AG09319 (cell line): ENCODE data around the gene GRIN2D.

ENCODE experiments used
- DNase-seq: peaks from one replicate; pipeline ENCODE4 v3.0.0-alpha.2; 2010; ENCODE audit warnings: low read depth; ENCODE audit errors: extremely low read depth
- TF ChIP-seq, protein P1 (sequence below): IDR thresholded peaks from 2 replicates; pipeline ENCODE4 v1.5.1; 2011; ENCODE audit warnings: low read depth, mild to moderate bottlenecking, inconsistent platforms, low read length, moderate library complexity

GRIN2D gene

DNA sequence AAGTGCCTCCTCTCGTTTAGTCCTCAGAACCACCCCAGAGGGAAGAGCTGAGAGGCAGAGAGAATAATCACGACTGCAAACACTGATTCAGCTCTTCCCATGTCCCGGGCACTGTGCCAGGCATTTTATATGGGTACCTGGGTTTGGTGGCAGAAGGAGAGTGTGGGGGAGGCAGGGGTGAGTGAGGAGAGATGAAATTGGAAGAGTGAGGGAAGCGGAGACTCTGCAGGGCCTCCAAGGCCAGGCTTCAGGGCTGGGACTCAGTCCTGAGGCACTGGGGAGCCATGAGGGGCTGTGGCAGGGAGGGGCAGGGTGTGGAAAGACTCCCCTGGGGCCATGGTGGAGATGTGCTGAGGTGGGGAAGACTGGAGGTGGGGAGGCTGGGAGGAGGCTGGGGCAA lies 20.6 kb upstream of the GRIN2D start:
- TF ChIP-seq, protein P1, sequence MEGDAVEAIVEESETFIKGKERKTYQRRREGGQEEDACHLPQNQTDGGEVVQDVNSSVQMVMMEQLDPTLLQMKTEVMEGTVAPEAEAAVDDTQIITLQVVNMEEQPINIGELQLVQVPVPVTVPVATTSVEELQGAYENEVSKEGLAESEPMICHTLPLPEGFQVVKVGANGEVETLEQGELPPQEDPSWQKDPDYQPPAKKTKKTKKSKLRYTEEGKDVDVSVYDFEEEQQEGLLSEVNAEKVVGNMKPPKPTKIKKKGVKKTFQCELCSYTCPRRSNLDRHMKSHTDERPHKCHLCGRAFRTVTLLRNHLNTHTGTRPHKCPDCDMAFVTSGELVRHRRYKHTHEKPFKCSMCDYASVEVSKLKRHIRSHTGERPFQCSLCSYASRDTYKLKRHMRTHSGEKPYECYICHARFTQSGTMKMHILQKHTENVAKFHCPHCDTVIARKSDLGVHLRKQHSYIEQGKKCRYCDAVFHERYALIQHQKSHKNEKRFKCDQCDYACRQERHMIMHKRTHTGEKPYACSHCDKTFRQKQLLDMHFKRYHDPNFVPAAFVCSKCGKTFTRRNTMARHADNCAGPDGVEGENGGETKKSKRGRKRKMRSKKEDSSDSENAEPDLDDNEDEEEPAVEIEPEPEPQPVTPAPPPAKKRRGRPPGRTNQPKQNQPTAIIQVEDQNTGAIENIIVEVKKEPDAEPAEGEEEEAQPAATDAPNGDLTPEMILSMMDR: no peak
- no peak for DNase-seq

DNA sequence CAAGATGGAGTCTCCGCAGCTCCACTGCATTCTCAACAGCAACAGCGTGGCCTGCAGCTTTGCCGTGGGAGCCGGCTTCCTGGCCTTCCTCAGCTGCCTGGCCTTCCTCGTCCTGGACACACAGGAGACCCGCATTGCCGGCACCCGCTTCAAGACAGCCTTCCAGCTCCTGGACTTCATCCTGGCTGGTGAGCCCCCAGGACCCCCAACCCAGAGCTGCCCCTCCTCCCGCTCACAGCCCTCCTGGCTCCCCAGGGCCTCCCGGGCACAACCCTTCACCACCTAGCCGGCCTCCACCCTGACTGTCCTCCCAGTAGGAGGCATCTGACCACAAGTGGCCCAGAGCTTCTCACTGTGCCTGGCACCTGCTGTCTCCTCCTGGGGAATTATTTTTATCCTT lies 19.9 kb upstream of the GRIN2D start:
- TF ChIP-seq, protein P1: no peak
- no peak for DNase-seq

DNA sequence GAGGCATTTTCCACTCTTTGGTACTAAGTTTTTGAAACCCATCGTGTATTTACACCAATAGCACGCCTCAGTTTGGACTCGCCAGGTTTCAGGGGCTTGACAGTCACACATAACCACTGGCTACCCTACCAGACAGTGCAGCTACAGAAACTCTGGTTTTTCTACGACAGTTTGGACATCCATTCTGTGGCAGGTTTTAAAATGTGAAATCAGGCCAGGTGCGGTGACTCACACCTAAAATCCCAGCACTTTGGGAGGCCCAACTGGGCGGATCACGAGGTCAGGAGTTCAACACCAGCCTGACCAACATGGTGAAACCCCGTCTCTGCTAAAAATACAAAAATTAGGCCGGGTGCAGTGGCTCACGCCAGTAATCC lies 15.3 kb upstream of the GRIN2D start:
- TF ChIP-seq, protein P1: no peak
- no peak for DNase-seq

DNA sequence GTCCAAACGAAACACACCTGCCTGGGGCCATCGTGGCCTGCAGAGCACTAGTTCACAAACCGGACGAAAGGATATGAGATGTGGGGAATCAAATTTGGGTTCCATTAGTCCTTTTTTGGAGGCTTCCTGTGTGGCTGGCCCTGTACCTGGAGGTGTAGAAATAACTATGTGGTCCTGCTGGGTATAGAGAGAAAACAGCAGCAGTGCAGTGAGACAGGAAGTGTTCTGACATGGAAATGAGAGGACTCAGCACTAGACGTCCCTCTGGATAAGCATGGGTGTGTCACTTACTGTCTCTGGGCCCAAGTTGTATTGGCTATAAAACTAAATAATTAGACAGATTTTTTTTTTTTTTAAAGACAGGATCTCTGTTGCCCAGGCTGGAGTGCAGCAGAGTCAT lies 14.4 kb upstream of the GRIN2D start:
- TF ChIP-seq, protein P1: no peak

DNA sequence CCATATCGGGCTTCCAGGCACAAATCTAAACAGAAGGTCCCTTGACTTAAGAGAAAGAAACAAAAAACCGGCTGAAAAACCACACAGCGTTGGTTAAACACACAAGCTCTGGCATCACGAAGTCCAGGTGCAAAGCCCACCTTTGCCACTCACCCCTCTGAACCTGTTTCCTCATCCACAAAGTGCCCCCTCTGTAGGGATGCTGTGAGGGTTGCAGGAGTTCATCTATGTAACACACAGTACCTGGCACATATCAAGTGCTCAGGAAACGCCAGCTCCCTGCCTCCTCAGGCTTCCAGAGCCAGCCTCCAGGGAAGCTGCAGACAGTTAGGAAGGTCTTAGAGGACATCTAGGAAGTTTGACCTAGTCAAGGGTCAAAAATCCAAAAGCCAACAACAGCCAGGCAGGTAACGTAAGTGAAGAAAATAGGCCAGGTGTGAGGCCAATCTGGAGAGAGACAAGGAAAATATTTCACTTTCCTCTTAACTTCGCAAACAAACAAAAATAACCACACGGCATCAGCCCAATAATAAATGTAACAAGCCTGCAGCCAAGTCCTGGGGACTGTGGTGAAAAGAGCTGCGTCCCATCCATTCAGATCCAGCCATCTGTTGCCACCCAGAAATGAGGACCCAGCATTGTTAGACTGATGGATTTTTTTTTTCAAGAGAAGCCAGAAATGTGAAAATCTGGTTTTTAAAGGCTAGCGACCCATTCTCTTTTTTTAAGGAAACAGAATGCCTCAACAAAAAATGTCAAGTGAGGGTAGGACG lies 12.1 kb upstream of the GRIN2D start:
- TF ChIP-seq, protein P1: no peak
- no peak for DNase-seq

More for the DNA sequence above, 14.4 kb upstream of the GRIN2D start:
- no peak for DNase-seq

DNA sequence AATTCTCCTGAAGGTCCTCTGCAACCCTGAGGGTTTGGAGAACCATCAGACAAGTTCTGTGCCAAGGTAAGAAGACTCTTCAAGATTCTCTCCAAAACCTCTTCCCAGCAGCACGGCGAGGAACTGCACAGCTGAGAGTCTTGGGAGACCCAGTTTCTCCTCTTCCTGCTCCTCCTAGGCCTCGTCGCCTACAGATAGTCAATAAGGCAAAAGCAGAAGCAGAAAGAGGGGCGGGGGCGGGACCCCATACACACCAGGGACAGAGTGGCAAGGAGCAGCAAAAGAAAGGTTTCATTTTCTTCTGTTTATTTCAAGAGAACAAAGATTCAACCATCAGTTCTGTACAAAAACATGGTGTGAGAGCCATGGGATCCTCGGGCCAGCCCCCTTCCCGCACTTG lies 11.2 kb upstream of the GRIN2D start:
- TF ChIP-seq, protein P1: no peak

DNA sequence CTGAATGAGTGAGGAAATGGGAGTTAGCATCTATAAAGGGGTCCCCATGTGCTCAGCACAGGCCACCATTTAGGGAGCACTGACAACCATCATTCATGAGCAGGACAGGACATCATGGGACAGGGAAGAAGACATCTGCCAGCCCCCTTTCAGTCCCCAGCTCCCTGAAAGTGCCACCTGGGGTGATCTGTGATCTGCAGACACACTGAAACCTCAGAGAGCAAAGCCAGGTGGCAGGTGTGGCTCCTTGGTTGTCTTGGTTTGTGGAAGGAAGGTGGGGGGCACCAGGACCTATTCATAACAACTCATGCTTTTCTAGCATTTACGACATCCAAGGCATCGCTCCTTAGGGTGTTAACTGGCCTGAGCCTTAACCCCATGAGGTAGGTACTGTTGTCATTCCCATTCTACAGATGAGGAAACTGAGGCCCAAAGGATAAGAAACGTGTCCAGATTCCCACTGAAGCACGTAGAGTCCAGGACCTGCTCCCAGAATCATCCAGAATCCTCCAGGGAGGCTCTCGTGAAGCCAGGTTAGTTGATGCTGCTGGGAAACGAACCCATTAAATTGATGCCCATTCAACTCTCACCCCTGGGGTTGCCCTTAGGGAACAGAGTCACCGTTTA lies 7.9 kb upstream of the GRIN2D start:
- TF ChIP-seq, protein P1: no peak
- DNase-seq: no peak

More for the DNA sequence above, 11.2 kb upstream of the GRIN2D start:
- no peak for DNase-seq
